Left cardiac atrium (tissue), 4 donors: Measurements from ENCODE around the gene GDPD5. TPM values are rescaled to one million over a fixed set of nuclear protein-coding genes. Genes with fewer than 3 reads are reported as not detected.
A peak's percentile ranks its signal among the peaks of the same experiment; 100 is the strongest.
"Not testable (repeated sequence)": the region's sequence is repeated elsewhere in the genome, so short reads cannot be mapped to it uniquely, and the experiment has no call there.

Source experiments
- ATAC-seq, 2 donors: fragments of 200-7000 bp; cut with Tn5 transposase; one replicate each; pipeline ENCODE4 v1.9.1; 2020; ENCODE audit warnings: mild to moderate bottlenecking in 2 of 2, moderate library complexity in 2 of 2
- DNase-seq: peaks from one replicate; pipeline ENCODE4 v3.0.0-alpha.2; 2020
- intact Hi-C, 2 donors: fragments of 100-400 bp; cut with DNase I; formaldehyde crosslinking; loops; one replicate each; pipeline versions ENCODE4 v1.14.1 to v1.15.1; 2022 to 2023
- total RNA-seq, 2 donors: library from RNA; stranded (reverse); fragmentation: NEBNext Ultra II Directional; extraction: Animal tissue kit (Norgen Biotek cat#: 25700); gene quantifications; one replicate each; pipeline ENCODE4 v1.2.1, GENCODE V29; 2021
- donor health status: DM: no; HTN: yes; CAD: no.
- donor health status: DM: no; HTN: yes; CAD: no; lungs with severe emphysema.
- donor health status: DM: yes; HTN: yes; CAD: no.
- donor health status: Dilated cardiomyopathy.

GDPD5 gene
- total RNA-seq, 2 donors from 2014 or later = 12.3 to 17.6 TPM

DNA sequence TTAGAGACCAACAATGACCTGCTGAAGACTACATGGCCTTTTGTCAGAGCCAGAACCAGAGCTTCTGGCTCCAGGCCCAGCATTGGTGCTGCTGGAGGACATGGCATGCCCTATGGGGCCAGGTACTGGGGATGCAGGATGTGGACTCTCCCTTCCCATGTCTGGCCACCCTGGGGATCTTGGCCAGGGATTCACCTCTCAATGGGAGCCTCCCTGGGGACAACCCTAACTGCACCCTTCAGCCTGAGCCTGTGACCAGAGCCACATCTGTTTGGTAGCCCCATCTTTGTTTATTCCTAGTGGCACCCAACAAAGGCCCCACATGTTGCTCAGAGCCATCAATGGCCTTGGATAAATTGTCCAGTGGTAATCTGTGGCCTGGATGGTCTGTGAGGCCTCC is 98.6 kb downstream of the GDPD5 start:
- intact Hi-C loops = no loop called here
- ATAC-seq = no peak
- no peak for DNase-seq

DNA sequence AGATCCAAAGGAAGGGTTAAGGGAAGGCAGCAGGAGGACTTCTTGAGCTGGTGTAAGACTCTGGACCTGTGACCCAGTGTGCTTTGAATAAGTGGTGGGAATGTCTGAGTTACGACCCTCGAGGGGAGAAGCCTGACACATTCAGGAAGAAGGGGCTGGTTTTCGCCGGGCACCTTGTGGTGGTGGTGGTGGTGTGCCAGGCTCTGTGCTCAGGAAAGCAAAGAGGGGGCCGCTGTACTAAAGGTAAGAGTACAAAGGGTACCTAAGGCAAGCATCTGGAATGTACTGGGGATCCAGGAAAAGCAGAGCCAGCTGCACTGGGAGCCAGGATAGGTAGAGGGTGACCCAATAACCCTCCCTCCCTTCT is 99.0 kb downstream of the GDPD5 start:
- intact Hi-C loops = no loop called here
- ATAC-seq = no peak

GRCh38 chr11:75425422-75425821 is 100.3 kb downstream of the GDPD5 start:
- no peak for DNase-seq
- ATAC-seq = no peak
- intact Hi-C loops = no loop called here

More for the DNA sequence above, 99.0 kb downstream of the GDPD5 start:
- no peak for DNase-seq

DNA sequence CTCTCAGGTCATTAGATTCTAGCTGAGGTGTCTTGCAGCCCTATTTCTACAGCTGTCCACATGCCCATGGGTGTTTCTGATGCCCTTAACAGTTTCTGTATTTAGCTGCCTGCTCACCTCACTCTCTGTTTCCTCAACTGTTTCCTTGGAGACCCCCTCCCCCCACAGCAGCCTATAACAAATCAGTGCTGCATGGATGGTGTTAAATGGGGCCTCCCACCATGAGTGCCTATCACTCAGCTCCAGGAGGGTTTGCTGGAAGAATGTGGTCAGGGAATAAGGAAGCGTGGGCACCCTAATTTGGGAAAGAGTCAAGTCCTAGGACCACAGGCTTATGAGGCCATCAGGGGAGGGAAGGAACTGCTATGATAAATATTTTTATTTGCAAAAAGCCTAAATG is 101.3 kb downstream of the GDPD5 start:
- ATAC-seq (no peak), DNase-seq (no peak)
- intact Hi-C loops = no loop called here

GRCh38 chr11:75423721-75424120 is 102.0 kb downstream of the GDPD5 start:
- no peak for ATAC-seq
- intact Hi-C loops = no loop called here

GRCh38 chr11:75422248-75423231 is 103.2 kb downstream of the GDPD5 start:
- intact Hi-C loops = no loop called here
- DNase-seq (no peak), ATAC-seq (peak in 1 of 2 donors; percentile 18)

More at GRCh38 chr11:75423721-75424120, 102.0 kb downstream of the GDPD5 start:
- DNase-seq = peak; percentile 5

DNA sequence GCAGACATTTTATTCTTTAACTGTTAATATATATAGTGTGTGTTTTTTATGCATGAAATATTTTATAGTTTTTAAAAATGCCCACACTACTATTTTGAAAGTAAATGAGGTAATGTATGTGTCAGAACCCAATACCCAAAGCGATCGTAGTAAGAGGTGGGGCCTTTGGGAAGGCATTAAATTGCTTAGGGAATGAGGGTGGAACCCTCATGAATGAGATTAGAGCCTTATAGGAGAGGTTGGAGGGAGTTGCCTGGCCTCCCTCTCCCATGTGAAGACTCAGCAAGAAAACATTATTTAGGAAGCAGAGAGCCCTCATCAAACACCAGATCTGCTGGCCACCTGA is 103.9 kb downstream of the GDPD5 start:
- no peak for DNase-seq
- ATAC-seq = no peak

GRCh38 chr11:75421035-75421602 is 104.6 kb downstream of the GDPD5 start:
- intact Hi-C loops = no loop called here
- DNase-seq (no peak), ATAC-seq (no peak)

More for the DNA sequence above, 103.9 kb downstream of the GDPD5 start:
- intact Hi-C loops = no loop called here

- ATAC-seq (no peak), DNase-seq (no peak)
- intact Hi-C loops = no loop called here
Observed at GRCh38 chr11:75420224-75421034, 105.3 kb downstream of the GDPD5 start.

DNA sequence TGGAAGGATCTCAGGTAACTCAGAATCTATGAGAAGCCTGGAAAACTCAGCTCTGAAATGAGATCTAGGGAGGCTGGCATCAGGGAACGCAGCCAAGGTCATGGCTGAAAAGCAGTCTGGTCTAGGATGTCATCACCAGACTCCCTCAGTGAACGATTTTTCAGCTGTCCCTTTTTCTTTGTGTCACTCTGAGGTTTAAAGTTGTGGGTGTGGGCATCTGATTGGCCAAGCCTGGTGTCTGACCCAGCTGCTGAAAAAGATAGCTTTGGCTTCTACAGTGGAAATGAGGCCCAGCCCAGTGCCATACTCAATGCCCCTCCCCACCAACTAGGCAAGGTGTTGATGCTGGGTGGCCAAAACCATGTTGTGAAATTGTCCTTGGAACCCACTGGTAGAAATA is 111.9 kb downstream of the GDPD5 start:
- DNase-seq = no peak
- intact Hi-C loops = no loop called here
- ATAC-seq = no peak

DNA sequence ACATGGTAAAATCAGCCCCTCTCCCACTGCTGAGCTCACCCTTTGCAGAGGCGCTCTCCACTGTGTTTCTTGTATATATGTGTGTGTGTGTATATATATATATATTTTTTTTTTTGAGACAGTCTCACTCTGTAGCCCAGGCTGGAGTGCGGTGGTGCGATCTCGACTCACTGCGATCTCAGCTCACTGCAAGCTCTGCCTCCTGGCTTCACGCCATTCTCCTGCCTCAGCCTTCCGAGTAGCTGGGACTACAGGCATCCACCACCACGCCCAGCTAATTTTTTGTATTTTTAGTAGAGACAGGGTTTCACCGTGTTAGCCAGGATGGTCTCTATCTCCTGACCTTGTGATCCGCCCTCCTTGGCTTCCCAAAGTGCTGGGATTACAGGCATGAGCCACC is 112.6 kb downstream of the GDPD5 start:
- intact Hi-C loops, DNase-seq: not testable (repeated sequence)
- ATAC-seq = peak in 1 of 2 donors; percentile 25

GRCh38 chr11:75409971-75410370 is 115.8 kb downstream of the GDPD5 start:
- intact Hi-C loops, DNase-seq, ATAC-seq: not testable (repeated sequence)

DNA sequence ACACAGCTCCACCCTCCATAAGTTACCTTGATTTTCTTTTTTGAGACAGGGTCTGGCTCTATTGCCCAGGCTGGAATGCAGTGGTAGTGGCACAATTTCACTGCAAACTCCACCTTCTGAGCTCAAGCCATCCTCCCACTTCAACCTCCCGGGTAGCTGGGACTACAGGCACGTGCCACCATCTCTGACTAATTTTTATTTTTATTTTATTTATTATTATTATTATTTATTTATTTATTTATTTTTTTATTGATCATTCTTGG is 116.9 kb downstream of the GDPD5 start:
- no peak for DNase-seq
- intact Hi-C loops = no loop called here
- ATAC-seq = no peak

DNA sequence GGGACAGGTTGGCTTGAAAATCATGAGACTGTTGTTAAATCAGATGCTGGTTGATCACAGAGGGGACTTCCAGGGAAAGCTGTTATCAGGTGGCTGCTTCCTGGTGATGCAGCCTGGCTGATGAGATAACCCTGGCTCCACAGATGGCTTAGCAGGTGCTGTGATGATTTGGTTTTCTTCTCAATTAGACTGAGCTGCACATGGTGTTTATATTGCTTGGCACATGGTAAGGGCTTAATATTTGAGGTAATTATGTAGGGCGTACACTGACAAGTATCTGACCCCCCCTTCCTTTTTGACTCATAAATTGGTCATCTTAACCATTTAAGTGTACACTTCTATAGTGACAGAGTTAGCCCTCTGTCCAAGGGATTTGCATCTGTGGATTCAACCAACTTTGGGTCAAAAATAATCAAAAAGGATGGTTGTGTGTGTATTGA is 119.4 kb downstream of the GDPD5 start:
- ATAC-seq (no peak), DNase-seq (no peak)
- intact Hi-C loops = no loop called here

GRCh38 chr11:75403983-75404658 is 121.6 kb downstream of the GDPD5 start:
- ATAC-seq (no peak), DNase-seq (no peak)
- intact Hi-C loops = loop anchor here in 1 of 2 donors (5.0 kb wide), 1 partner anchor 123 kb away; the partner anchor contains the start of gene GDPD5

DNA sequence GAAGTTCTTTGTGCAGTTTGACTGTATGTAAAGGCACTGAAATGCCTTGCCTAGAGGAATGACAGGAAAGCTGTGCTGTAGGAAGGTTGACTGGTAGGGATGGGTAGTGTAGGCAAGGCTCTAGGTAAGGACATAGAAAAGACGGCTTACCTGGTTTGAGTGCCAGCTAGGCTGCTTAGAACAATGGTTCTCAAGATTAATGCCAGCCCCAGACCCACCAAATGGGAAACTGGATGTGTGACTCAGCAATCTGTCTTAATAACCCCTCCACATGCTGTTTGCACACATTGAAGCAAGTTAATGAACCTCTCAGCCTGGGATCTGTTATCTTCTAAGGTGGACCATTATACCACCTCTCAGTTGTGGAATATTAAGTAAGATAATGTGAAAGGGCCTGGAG is 122.7 kb downstream of the GDPD5 start:
- no peak for DNase-seq
- no peak for ATAC-seq
- intact Hi-C loops = loop anchor here in 1 of 2 donors (5.0 kb wide), 1 partner anchor 124 kb away; the partner anchor contains the start of gene GDPD5

GRCh38 chr11:75402002-75402773 is 123.6 kb downstream of the GDPD5 start:
- ATAC-seq (no peak), DNase-seq (no peak)
- intact Hi-C loops = loop anchor here in 1 of 2 donors (5.0 kb wide), 1 partner anchor 125 kb away; the partner anchor contains the start of gene GDPD5

GRCh38 chr11:75400146-75400865 is 125.4 kb downstream of the GDPD5 start:
- no peak for DNase-seq
- intact Hi-C loops = loop anchor here in 1 of 2 donors (5.0 kb wide), 1 partner anchor 127 kb away; the partner anchor contains the start of gene GDPD5
- peak; percentile 16 for ATAC-seq
